T-helper 22 cell (primary cell): Measurements from ENCODE around the gene TMC5.

Experiments used
- DNase-seq: peaks from one replicate; pipeline ENCODE4 v3.0.0-alpha.2; 2020; ENCODE audit warnings: low read depth

Gene TMC5

DNA sequence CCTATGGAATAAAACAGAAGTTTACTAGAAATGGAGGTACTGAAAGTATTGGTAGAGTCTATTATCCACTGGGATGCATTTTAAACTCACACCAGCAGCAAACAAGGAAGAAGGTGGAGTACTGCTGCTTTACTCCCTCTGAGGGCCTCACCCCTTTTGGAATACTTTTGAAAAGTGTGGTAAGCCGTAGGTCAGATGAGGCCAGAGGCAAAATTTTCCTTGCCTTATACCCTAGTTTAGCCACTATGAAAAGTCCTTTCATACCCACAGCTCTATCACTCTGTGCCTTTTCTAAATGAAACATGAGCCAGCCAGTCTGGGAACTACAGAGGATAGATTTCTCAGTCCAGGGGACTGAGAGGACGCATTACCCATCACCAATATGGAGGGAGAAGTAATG lies 90.2 kb downstream of the TMC5 start:
- DNase-seq = no peak

DNA sequence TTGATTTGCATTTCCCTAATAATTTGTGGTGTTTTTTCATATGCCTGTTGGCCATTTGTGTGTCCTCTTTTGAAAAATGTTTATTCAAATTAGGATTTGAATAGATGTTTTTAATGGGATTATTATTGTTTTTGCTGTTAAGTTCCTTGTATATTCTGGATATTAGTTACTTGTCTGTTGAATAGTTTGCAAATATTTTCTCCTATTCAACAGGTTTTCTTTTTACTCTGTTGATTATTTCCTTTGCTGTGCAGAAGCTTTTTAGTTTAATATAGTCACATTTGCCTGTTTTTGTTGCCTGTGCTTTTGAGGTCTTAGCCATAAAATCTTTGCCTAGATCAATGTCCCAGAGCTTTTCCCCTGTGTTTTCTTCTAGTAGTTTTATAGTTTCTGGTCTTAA lies 94.6 kb downstream of the TMC5 start:
- DNase-seq = no peak

DNA sequence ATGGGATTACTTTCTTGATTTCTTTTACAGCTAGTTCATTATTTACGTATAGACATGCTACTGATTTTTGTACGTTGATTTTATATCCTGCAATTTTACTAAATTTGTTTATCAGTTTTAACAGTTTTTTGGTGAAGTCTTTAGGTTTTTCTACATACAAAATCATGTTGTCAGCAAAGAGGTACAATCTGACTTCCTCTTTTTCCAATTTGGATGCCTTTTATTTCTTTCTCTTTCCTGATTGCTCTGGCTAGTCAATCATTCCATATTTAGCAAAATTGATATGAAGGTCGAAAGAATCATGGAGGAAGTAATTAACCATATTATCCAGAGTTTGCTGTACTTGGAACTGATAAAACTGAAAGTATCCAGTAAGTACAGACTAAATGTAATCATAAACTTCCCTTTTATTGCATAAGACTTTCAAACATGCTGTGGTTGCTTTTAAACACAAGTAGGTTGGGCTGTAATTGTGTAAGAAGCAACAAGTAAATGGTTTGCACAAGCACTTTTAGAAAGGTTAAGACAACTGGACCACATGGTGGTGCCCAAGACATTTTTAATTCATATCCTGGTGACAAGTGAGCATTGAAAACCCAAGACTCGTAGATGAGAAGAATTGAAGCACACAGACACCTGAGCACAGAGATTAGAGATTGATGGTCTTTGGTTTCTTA lies 95.8 kb downstream of the TMC5 start:
- DNase-seq = no peak

DNA sequence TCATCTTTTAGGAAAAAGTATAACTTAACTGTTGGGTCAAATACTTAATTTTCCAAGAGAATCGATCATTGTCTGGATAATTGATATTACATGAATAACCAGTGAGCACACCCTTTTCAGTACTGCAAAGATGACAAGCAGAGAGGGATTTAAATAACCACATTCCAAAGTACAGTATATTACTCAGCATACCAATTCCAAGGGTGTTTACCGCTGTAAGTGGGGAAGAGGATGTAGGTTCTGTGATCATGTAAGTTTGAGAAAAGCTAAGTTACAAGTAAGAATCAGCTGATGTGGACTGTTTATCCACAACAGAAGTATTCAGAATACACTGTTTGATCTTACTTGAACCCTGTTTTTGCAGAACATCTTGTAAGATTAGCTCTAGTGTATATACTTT lies 98.1 kb downstream of the TMC5 start:
- DNase-seq = no peak

DNA sequence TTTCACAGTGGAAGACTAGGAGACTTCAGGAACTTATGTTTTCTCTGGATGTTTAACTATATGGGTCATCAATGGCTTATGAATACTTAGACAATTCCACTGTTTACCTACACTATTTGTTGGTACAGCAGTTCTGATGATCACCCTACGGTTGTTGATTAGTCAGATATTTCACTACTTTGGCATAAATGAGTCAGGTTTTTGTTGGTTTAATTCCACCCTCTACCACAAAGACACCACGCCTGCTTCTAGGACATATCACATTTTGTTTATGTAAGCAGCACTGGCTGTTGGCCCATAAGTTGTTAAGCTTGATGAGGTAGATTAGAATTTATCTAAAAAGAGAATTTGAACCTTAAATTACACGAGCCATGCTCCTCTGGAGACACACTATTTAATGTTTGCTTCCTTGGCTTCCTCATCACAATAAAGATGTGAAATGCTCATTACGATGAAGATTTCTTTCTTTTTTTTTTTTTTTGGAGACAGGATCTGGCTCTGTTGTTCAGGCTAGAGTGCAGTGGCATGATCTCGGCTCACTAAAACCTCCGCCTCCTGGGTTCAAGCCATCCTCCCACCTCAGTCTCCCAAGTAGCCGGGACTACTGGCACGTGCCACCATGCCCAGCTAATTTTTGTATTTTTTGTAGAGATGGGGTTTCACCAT lies 99.9 kb downstream of the TMC5 start:
- no peak for DNase-seq

DNA sequence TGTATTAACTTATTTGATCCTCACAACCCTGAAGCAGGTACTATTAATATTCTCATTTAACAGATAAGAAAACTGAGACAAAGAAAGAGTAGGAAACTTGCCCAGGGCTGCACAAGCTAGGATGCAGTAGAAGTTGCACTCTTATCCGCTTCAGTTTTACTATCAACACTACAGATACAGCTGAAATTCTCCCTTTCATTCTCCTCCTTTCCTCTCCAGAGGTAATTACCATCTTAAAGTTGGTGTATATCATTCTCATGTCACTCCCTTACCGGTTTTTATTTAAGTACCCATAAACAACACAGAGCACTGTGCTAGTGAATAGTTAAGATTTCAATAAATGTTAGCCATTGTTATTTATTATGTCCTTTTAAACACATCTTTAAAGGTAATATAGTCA lies 100.7 kb downstream of the TMC5 start:
- no peak for DNase-seq

DNA sequence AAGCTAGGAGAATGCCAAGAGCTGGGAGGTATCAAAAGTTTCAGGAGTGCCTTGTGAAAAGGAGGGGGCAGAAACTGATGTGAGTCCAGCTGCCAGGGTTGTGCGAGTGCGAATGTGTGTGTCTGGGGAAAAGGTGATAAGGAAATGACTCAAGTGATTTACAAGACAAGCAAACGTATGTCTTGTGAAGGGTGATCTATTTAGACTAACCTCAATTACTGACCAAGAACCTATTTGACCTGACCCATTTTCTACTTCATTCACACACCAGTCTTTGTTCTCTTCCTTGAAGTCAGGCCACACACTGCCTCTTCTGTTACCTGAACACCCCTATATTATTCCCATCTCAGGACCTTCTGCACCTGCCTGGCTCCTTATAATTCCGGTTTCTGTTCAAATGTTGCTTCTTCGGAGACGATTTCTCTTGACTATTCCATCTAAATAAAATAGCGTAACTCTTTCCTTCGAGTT lies 103.2 kb downstream of the TMC5 start:
- no peak for DNase-seq

DNA sequence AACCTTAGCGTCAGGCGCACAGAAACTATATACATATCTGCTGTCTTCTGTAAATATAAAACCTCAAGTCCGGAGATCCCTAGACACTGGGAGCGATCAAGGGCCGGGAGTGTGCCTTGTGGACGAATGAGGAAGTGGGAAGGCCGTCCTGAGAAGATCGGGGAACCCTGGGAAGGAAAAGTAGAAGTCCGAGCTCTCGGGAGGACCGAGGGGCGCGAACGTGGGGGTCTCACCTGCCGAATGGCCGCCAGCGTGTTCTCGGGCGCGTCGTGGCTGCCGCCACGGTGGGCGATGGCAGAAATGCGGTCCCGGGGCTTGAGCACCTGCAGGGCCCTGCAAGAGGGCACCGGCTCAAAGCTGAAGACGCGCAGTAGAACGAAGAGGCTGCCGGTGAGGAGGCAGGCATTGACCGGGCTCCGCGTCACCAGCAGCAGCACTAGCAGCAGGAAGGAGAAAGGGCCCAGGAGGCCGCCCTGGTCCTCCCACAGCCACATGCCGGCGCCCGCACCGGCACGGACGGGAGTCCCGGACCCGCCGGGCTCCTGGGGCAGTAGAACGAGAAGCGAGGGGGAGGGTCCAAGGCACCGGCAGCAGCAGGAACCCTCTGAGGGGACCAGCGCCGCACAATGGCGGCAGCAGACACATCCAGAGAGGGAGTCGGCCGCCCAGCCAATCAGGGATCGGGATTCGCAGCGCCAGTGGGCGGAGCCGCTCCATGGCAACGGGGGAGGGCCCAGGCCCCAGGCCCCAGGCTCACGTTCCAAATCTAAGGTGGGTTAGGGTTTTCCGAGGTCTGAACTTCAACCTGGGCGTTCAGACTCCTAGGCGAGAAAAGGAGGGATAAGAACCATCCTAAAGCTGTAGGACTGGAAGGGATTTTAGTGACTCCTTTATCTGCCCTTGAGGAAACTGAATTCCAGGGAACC lies 104.1 kb downstream of the TMC5 start, which contains the start of gene GDE1:
TSS of gene GDE1 (minus strand) at position 628 of the 926 bp plus-strand sequence. CDS start at position 494, 134 bp downstream.
- DNase-seq = peak; percentile 90

DNA sequence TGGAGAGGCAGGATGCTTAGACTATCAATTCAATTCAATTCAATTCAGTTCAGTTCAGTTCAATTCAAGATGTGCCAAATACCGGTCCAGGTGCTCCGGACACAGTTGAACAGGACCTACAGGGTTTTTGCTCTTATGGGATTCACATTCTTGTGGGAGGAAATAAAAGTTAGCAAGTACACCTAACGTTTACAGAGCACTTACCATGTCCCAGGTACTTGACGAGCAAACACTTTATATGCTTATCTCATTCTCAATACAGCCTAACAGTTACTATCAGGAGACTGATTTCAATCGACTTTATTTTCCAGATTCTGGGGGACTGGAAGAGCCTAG lies 104.7 kb downstream of the TMC5 start:
- no peak for DNase-seq

DNA sequence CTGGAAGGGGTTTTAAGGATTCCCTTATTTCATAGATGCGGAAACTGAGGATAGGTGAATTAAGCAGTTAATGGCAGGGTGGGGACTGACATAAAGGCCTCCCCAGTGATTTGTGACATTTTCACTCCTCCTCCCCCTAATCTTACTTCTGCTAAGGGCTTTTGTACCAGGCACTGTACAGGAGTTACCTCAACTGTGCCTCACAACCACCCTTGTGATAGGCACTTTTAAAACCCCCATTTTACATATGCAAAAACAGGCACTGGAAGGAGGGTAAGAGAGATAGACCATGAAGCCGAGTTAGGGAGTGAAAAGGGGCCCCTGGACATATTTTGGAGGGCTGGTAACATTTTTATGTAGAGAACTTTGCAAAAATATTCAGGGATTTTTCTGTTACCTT lies 105.1 kb downstream of the TMC5 start:
- no peak for DNase-seq

DNA sequence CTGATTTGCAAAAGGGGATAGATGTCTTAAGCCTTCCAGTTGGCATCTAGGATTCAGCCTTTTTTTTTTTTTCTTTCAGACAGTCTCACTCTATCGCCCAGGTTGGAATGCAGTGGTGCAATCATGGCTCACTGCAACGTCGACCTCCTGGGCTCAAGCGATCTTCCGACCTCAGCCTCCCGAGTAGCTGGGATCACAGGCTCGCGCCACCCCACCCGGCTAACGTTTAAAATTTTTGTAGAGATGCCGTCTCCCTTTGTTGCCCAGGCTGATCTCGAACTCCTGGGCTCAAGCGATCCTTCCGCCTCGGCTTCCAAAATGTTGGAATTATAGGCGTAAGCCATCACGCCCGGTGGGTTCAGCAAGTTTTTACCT lies 105.5 kb downstream of the TMC5 start:
- no peak for DNase-seq

DNA sequence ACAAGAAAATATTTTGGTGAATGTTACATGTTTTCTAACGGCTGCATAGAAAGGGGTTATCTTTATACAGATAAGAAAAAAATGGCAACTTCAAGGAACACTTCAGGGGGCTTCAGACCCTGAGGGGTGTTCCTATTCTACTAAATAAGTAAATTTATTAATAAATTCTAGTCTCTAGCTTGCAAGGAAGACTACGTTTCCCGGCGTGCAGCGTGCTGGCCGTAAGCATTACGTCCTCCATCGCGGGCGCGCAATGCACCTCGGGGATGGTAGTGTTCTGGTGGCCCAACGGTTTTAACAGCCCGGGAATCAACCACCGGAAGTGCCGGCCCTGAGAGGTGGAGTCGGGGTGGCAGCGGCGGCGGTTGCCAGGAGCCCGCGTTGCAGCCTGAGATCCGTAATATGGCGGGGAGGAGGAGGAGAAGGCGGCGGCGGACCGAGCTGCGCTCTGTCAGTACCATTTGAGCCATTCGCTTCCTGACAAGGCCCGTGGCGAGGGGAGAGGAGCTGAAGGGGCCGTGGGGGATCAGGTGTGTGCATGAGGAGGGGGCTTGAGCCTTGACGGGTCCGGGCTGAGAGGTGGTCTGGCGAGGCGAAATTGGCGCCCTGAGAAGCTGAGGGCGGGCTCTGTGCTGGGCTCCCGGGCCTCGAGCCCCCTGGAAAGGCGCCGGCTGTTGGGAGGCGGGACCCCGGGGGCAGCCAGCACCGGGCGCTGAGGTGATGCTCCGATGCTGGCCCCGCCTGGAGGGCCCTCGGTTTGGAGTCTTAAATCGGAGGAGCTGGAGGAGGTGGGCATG lies 106.1 kb downstream of the TMC5 start, which contains the start of gene CCP110:
TSS of gene CCP110 (plus strand) at position 384 of the 797 bp plus-strand sequence. CDS start 3,940 bp downstream, outside the sequence.
- peak; percentile 94 for DNase-seq

DNA sequence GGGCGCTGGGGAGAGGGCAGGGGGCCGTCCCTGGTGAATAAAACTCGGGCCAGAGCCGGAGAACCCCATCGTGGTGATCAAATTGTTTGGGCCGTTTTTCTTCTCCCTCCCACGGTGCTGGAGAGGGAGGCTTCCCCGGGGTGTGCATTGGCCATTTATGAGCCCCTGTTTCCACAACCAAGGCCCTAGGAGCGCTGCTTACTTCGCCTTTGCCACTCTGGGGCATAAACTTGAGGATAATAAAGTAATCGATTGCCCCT lies 106.6 kb downstream of the TMC5 start:
- no peak for DNase-seq

DNA sequence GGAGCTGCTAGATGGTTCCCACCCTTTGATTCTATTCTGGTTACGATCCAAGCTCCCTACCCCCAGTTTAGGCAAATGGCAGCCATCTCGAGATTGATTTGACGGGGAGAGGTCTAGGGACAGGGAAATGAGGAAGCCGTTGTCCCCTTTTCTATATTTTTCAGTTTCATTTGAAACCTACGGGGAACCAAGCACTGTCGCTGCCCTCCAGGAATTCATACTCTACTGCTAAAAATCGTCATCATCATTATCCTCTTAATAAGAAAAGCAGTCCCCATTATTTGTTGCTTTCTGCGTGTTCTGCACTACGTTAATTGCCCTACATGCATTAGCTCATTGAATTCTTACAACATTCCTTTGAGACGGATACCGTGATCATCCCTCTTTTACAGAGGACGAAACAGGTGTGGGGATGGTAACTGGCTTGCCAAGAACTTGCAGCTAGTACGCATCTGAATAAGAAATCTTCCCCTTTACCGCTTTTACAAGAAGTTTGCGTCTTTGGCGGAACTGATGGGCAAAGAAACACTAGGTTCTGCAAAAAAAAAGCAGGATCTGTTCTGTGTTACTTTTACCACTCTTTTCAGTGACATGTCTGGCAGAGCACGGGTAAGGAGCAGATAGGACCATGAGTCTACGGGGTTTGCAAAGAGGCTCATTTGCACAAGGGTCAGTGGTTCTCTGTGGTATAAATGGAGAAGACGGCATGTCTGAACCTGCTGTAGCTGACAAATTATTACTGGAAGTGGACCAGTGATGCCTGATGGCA lies 107.1 kb downstream of the TMC5 start:
- DNase-seq = no peak

DNA sequence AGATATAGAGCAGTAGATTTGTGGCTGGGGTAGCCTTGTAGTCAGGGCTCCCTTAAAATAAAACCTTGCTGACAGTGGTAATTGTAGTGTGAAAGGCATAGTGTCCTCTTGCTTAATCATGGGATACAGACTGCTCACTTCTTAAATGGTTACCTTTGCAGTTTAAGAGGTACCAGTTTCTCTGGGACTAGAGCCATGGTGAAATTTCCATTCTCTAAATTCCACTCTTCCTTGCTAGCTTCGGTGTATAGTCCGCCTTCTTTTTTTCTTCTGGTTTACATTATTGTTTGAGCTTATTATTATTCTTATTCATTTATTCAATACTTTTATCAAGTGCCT lies 107.7 kb downstream of the TMC5 start:
- DNase-seq = no peak

DNA sequence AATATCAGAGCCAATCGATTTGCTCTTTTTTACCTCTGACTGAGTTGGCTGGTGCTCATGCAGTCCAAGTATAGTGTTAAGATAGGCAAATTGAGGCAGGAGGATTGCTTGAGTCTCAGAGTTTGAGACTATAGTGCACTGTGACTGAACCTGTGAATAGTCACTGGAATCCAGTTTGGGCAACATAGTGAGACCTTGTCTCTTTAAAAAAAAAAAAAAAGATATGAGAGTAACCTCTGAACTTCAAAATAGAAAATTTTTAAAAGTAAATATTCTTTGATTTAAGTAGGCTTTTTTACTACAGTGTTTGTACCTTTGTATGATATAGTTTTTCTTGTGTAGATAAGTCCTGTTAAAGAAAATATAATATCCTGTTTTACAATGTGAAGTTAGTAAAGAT lies 109.5 kb downstream of the TMC5 start:
- DNase-seq = no peak

DNA sequence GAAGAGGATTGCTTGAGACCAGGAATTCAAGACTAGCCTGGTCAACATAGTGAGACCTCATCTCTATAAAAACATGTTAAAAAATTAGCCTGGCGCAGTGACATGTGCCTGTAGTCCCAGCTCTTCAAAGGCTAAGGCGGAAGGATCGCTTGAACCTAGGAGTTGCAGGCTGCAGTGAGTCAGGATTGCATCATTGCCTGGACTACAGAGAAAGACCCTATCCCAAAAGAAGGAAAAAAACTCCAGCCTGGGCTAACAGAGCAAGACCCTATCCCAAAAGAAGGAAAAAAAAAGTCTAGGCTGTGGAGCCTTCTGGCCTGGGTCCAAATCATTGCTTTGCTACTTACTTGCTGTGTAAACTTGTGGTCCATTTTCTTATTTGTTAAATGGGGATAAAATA lies 111.0 kb downstream of the TMC5 start:
- DNase-seq = no peak

DNA sequence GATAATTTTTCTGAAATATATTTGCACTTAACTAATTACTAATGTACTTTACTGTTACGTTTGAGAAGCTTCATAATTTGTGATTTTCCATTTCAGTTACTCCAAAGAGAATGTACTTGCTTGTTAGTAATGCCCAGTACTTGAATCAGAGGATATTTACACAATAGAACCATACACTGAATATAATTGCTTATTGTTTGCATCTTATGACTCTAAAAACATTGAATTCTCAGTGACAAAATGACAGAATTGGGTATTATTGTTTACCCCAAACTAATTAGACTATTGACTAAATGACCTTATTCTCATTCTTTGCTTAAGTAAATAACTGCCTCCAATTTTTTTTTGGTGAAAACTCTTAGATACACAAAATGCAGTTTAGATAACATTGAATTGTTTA lies 114.9 kb downstream of the TMC5 start:
- DNase-seq = no peak

DNA sequence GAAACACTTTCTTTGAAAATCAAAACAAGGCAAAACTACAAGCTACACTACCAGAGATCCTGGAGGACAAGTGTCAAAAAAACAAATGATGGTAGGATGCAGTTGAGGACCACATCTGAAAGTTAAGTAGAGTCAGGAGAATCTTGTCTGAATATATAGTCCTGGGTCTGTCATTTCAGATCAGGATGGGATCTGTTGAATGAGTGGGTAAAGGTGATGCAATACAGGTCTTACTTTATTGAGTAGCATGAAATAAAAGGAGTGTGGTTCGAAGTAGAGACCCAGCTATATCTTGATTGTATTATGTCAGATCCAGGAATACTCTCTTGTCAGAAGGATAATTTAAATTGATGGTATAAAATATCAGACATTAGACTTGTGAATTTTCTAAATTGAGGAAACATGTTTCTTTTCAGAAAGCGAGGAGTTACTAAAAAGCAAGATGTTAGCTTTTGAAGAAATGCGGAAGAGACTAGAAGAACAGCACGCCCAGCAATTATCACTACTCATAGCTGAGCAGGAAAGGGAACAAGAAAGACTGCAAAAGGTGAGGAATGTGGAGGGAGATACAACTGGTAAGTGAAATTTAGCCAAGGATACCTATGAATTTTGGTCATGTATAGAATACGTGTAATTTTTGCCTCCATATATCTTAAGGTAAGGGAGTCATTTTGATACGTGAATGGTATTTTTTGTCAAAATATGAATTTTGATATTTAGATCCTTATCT lies 122.7 kb downstream of the TMC5 start:
- DNase-seq = no peak

DNA sequence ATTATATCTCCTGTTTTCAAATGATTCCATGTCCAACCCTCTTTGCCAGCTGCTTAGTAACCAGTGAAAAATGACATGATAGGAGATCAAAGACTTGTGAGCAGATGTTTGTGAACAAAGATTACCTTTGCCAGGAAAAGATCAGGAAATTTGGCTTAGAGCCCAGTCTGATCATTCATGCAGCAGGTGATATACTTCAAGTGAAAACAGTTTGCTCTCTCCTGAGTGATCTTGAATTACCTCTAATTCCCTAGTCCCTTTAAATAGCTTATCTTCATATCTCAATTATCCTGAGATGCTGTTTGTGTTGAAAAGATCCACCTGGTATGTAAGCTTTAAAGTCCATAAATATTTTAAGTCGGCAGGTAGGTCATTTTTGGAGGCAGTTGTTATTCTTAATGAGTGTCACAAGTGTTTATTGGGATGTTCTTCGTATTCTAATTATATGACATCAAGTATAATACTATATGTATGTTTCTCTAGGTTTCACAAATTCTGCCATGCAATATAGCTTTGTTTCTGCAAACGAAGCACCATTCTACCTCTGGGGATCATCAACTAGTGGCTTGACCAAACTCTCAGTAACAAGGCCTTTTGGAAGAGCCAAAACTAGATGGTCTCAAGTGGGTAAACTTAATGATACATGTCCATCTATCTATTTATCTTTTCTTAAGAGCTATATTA lies 124.6 kb downstream of the TMC5 start:
- no peak for DNase-seq
